Lower lobe of right lung (tissue), 2 donors: ENCODE results near the gene ITGAE. TPM values are rescaled to one million over a fixed set of nuclear protein-coding genes. Genes with fewer than 3 reads are reported as not detected.

Source experiments
- ATAC-seq, 2 donors: fragments of 200-7000 bp; cut with Tn5 transposase; one replicate each; pipeline ENCODE4 v1.9.1; 2020 to 2022; ENCODE audit warnings: mild to moderate bottlenecking in 2 of 2, moderate library complexity in 2 of 2
- DNase-seq: peaks from one replicate; pipeline ENCODE4 v3.0.0-alpha.2; 2020
- H3K27ac ChIP-seq: fragments of 200-600 bp; one replicate; pipeline ENCODE4 v1.8.0; 2022
- H3K27me3 ChIP-seq: fragments of 200-600 bp; one replicate; pipeline ENCODE4 v1.8.0; 2022; ENCODE audit warnings: low read depth
- H3K36me3 ChIP-seq: fragments of 200-600 bp; one replicate; pipeline ENCODE4 v1.8.0; 2022; ENCODE audit warnings: mild to moderate bottlenecking
- H3K4me1 ChIP-seq: fragments of 200-600 bp; one replicate; pipeline ENCODE4 v1.8.0; 2022
- H3K4me3 ChIP-seq: fragments of 200-600 bp; one replicate; pipeline ENCODE4 v1.8.0; 2022; ENCODE audit warnings: mild to moderate bottlenecking
- H3K9me3 ChIP-seq: fragments of 200-600 bp; one replicate; pipeline ENCODE4 v1.8.0; 2022
- intact Hi-C: fragments of 100-400 bp; cut with DNase I; formaldehyde crosslinking; loops from one replicate; pipeline ENCODE4 v1.11.0; 2022
- total RNA-seq: library from RNA; stranded (reverse); fragmentation: NEBNext Ultra II Directional; extraction: Animal tissue kit (Norgen Biotek cat#: 25700); gene quantifications from one replicate; pipeline ENCODE4 v1.2.1, GENCODE V29; 2021
- TF ChIP-seq, protein P1 (sequence below): fragments of 200-600 bp; IDR thresholded peaks from one replicate; pipeline ENCODE4 v1.8.0; 2022; ENCODE audit warnings: antibody characterized with exemption, mild to moderate bottlenecking
- donor health status: DM: no; HTN: yes; CAD: no; lungs with severe emphysema.

Gene ITGAE
- total RNA-seq, 1 donor from 2014 or later, result 35.4 TPM

DNA sequence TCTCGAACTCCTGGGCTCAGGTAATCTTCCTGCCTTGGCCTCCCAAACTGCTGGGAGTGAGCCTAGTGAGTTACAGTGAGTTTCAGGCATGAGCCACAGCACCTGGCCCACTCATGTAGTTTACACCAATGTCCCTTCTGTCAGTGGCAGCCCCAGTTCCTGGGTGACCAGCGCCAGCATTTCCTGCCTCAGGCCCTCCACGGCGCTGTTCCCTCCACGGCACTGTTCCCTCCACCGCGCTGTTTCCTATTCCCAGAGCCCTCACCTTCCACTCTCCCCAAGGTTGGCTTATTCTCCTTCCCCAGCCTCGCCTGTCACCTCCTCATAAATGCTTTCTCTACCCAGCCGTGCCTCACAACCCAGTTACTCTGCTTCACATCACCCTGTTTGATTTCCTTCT lies 32.6 kb downstream of the ITGAE start:
- intact Hi-C loops, result no loop called here
- no peak overlapping the region for H3K27ac ChIP-seq
- no peaks in the 10 kb centered on the region for H3K27me3 ChIP-seq
- TF ChIP-seq, protein P1, sequence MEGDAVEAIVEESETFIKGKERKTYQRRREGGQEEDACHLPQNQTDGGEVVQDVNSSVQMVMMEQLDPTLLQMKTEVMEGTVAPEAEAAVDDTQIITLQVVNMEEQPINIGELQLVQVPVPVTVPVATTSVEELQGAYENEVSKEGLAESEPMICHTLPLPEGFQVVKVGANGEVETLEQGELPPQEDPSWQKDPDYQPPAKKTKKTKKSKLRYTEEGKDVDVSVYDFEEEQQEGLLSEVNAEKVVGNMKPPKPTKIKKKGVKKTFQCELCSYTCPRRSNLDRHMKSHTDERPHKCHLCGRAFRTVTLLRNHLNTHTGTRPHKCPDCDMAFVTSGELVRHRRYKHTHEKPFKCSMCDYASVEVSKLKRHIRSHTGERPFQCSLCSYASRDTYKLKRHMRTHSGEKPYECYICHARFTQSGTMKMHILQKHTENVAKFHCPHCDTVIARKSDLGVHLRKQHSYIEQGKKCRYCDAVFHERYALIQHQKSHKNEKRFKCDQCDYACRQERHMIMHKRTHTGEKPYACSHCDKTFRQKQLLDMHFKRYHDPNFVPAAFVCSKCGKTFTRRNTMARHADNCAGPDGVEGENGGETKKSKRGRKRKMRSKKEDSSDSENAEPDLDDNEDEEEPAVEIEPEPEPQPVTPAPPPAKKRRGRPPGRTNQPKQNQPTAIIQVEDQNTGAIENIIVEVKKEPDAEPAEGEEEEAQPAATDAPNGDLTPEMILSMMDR, result no peak
- H3K9me3 ChIP-seq, result no peaks in the 10 kb centered on the region
- no peaks in the 10 kb centered on the region for H3K4me1 ChIP-seq
- H3K36me3 ChIP-seq, result no peaks in the 10 kb centered on the region
- no peak for DNase-seq
- ATAC-seq, result no peak
- H3K4me3 ChIP-seq, result no peak overlapping the region

DNA sequence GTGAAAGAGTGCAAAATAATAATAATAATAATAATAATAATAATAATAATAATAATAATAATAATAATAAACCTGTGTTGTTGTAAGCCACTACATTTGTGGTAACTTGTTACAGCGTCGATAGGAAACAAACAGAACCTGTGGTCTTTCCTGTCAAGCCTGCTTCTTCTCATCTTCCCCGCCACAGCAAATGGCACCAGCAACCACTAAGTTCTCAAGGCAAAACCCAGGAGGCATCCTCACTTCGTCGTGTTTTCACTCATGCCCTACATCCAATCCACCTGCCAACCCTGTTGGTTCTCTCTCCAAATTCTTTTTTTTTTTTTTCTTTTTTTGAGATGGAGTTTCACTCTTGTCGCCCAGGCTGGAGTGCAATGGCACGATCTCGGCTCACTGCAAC lies 34.2 kb downstream of the ITGAE start:
- ATAC-seq (no peak), DNase-seq (no peak)
- intact Hi-C loops, result no loop called here

DNA sequence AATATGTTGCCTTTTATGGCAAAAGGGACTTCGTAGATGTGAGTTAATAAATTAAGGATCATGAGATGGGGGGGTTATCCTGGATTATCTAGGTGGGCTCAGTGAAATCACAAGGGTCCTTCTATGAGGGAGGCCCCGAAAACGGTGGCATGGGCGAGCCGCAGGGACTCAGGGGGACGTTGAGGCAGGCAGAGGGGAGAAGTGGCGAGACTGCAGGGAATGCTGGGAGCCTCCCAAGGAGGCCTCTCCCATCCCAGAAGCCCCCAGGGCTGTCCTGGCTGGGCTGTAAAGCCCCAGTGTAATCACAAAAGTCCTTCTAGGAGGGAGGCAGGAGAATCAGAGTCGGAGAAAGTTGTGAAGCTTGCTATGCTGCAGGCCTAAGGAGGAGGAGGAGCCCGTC lies 35.0 kb downstream of the ITGAE start:
- DNase-seq, result no peak
- H3K27ac ChIP-seq, result peak overlapping the region; percentile 53
- TF ChIP-seq, protein P1, result no peak

More for the DNA sequence above, 34.2 kb downstream of the ITGAE start:
- Histone ChIP-seq H3K36me3 (no peaks in the 10 kb centered on the region), H3K4me3 (no peak overlapping the region), H3K27me3 (no peaks in the 10 kb centered on the region), H3K9me3 (no peaks in the 10 kb centered on the region), H3K4me1 (no peaks in the 10 kb centered on the region), H3K27ac (no peak overlapping the region)
- TF ChIP-seq, protein P1, result no peak

DNA sequence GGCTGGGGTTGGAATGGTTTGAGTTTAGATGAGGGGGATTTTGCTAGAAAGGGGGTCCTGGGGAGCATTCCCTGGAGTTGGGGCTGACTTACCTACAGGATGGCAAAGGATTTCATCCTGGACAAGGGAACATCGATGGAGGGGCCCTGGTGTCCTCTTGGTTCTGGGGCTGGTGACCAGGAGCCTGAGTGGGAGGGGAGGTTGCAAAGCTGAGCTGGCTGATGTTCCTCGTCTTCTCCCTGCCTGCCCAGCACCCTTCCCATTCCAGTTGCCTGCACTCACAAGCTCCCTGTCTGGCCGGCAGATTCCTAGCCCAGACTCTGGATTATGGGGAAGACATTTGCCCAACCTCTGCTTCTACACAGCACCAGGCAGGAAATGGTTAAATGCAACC lies 37.2 kb downstream of the ITGAE start:
- H3K9me3 ChIP-seq, result peaks cover 4% of the 10 kb centered on the region
- TF ChIP-seq, protein P1, result no peak
- ATAC-seq, result no peak
- H3K36me3 ChIP-seq, result no peaks in the 10 kb centered on the region
- intact Hi-C loops, result no loop called here
- peak overlapping the region; percentile 14 for H3K4me3 ChIP-seq
- DNase-seq, result no peak
- no peaks in the 10 kb centered on the region for H3K4me1 ChIP-seq
- no peaks in the 10 kb centered on the region for H3K27me3 ChIP-seq
- H3K27ac ChIP-seq, result peak overlapping the region; percentile 41

More for the DNA sequence above, 35.0 kb downstream of the ITGAE start:
- no peaks in the 10 kb centered on the region for H3K27me3 ChIP-seq
- ATAC-seq, result no peak
- H3K4me1 ChIP-seq, result no peaks in the 10 kb centered on the region
- no peaks in the 10 kb centered on the region for H3K9me3 ChIP-seq
- intact Hi-C loops, result no loop called here
- no peaks in the 10 kb centered on the region for H3K36me3 ChIP-seq
- no peak overlapping the region for H3K4me3 ChIP-seq

DNA sequence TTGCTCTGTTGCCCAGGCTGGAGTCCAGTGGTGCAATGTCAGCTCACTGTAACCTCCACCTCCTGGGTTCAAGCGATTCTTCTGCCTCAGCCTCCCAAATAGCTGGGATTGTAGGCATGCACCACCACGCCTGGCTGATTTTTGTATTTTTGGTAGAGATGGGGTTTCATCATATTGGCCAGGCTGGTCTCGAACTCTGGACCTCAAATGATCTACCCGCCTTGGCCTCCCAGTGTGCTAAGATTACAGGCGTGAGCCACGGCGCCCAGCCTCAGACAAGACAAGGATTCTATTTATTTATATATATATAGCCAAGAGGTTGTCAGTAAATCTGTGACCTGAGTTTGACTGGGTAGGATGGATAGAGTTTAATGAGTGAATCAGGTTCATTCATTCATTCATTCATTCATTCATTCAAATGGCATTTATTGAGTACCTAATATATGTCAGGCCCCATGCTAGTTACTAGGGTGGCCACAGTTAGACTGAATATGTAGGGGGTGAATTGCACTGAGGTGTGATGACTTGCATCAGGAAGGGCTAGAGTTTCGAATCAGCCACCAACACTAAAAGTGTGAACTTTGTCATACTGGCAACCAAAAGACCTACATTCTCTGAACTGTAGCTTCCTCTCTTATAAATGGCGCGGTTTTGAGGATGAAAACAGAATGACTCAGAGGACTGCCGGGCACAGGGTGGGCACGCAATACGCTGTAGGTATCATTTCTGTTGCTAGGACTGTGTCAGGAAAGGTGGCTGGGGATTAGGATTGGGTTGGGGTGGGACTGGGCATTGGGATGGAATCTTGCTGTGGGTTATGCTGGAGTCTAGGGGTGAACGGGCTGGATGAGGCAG lies 37.8 kb downstream of the ITGAE start:
- ATAC-seq (peak; percentile 11 to 49), DNase-seq (no peak)
- H3K27me3 ChIP-seq, result no peaks in the 10 kb centered on the region
- intact Hi-C loops, result no loop called here
- TF ChIP-seq, protein P1, result no peak
- H3K9me3 ChIP-seq, result peaks cover 4% of the 10 kb centered on the region
- H3K4me3 ChIP-seq, result no peak overlapping the region
- H3K27ac ChIP-seq, result peak overlapping the region; percentile 41
- no peaks in the 10 kb centered on the region for H3K36me3 ChIP-seq
- H3K4me1 ChIP-seq, result no peaks in the 10 kb centered on the region
